ENCODE data around the gene STX1A.

The STX1A gene

DNA sequence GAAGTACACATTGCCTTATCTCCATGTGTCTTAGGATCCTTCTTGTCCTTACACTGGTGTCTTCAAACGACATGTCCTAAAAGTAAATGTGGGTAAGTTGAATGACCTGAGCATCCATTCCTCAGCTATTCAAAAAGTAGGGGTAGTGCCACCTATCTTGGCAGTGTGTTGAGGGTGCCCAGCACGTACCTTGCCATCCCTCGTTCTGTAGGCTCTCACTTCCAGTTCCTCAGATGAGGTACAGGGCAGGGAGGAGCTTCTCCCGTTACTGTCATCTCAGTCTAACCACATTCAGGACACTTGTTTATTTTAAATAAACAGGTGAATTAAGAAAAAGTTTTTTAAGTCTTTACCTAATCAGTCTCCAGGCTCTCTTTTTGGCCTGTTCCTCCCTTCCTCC, 23.1 kb downstream of the STX1A start:
- TF ChIP-seq, protein P1, sequence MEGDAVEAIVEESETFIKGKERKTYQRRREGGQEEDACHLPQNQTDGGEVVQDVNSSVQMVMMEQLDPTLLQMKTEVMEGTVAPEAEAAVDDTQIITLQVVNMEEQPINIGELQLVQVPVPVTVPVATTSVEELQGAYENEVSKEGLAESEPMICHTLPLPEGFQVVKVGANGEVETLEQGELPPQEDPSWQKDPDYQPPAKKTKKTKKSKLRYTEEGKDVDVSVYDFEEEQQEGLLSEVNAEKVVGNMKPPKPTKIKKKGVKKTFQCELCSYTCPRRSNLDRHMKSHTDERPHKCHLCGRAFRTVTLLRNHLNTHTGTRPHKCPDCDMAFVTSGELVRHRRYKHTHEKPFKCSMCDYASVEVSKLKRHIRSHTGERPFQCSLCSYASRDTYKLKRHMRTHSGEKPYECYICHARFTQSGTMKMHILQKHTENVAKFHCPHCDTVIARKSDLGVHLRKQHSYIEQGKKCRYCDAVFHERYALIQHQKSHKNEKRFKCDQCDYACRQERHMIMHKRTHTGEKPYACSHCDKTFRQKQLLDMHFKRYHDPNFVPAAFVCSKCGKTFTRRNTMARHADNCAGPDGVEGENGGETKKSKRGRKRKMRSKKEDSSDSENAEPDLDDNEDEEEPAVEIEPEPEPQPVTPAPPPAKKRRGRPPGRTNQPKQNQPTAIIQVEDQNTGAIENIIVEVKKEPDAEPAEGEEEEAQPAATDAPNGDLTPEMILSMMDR (IDR thresholded peaks at IDR 0.05; ENCODE audit: low read length, missing control alignments): no peak
- no peak for DNase-seq (ENCODE audit: low read depth)
- H3K4me3 ChIP-seq (replicated peaks; ENCODE audit: low read depth, low read length): no peak overlapping the region

- TF ChIP-seq, protein P1 (IDR thresholded peaks at IDR 0.05; ENCODE audit: low read length, missing control alignments): no peak
- no peak overlapping the region for H3K4me3 ChIP-seq (replicated peaks; ENCODE audit: low read depth, low read length)
- DNase-seq (ENCODE audit: low read depth): no peak
Observed at GRCh38 chr7:73690646-73691045, 28.8 kb downstream of the STX1A start.

DNA sequence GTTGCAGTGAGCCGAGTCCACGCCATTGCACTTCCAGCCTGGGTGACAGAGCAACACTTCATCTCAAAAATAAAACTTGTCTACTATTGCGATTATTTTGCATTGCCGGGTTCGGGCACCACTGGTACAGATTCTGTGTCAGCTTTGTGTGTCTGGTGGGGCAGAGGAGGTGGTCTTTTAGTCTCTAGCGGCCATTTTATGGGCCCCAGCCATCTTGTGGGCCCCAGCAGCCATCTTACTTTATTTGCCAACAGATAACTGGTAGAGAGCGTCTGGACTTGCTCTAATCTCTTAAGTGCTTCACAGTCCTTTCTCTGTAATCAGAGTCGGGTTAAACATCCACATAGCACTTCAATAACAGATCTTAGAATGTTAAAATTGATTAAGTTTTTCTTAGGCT, 31.2 kb downstream of the STX1A start:
- TF ChIP-seq, protein P1 (IDR thresholded peaks at IDR 0.05; ENCODE audit: low read length, missing control alignments): no peak
- DNase-seq (ENCODE audit: low read depth): no peak

DNA sequence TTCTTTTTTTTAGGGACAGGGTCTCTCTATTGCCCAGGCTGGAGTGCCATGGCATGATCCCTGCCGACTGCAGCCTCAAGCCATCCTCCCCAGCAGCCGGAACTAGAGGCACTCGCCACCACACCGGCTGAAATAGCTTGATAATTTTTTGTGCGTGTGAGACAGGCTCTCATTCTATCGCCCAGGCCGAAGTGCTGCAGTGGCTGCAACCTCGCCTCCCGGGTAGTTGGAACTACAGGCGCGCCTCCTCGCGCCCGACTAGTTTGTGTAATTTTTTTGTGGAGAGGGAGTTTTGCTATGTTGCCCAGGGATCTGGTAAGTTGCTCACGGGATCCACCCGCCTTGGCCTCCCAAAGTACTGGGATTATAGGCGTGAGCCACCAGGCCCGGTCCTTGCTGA, 34.2 kb downstream of the STX1A start:
- TF ChIP-seq, protein P1 (IDR thresholded peaks at IDR 0.05; ENCODE audit: low read length, missing control alignments): no peak
- H3K4me3 ChIP-seq (replicated peaks; ENCODE audit: low read depth, low read length): no peak overlapping the region
- no peak for DNase-seq (ENCODE audit: low read depth)

More for the DNA sequence above, 31.2 kb downstream of the STX1A start:
- H3K4me3 ChIP-seq (replicated peaks; ENCODE audit: low read depth, low read length): no peak overlapping the region

GRCh38 chr7:73683788-73684693, 35.4 kb downstream of the STX1A start:
- TF ChIP-seq, protein P1 (IDR thresholded peaks at IDR 0.05; ENCODE audit: low read length, missing control alignments): no peak
- H3K4me3 ChIP-seq (replicated peaks; ENCODE audit: low read depth, low read length): peak overlapping the region; percentile 82
- DNase-seq (ENCODE audit: low read depth): no peak

DNA sequence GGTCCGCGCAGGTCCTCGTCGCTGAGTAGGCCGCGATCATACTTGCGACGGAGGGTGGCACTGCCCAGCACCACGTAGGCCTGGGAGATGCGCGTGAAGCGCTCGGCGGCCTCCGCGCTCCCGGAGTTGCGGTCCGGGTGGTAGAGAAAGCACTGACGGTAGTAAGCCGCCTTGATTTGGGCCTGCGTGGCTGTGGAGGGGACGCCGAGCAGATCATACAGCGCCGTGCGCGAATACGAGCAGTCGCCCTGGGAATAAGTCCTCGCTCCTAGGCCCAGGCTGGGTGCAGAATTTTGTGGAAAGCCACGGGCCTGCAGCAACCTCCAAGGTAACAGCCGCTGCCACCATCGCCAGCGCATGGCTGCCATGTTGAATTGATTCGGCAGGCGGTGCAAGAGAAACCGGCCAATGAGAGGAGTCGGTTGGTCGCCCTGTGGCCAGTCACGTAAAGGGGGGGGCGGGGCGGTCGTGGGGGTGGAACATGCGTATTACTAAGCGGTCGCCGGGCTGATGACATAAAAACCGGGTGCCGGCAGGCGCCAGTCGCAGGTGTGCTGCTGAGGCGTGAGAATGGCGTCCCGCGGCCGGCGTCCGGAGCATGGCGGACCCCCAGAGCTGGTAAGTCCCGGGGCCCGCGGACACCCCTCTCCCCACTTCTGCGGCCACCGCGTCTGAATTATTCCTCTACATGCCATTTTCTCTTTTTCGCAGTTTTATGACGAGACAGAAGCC, 36.2 kb downstream of the STX1A start, which contains the start of the genes BUD23 and DNAJC30:
Gene BUD23, plus strand, starts transcription at position 542 of the 732 bp plus-strand sequence. Its CDS starts 29 bp downstream, at position 571.
Gene DNAJC30, minus strand, starts transcription at position 398 of the 732 bp plus-strand sequence. Its CDS starts 30 bp downstream, at position 368.
- H3K4me3 ChIP-seq (replicated peaks; ENCODE audit: low read depth, low read length): peak within 1 kb of the TSS; percentile 82
- TF ChIP-seq, protein P1 (IDR thresholded peaks at IDR 0.05; ENCODE audit: low read length, missing control alignments): no peak

More for the DNA sequence above, 36.2 kb downstream of the STX1A start, which contains the start of the genes BUD23 and DNAJC30:
- DNase-seq (ENCODE audit: low read depth): peak; percentile 95

All from fibroblast of pulmonary artery (primary cell).